Measurements from ENCODE around the gene CFAP46. TPM values are rescaled to one million over a fixed set of nuclear protein-coding genes. Genes with fewer than 3 reads are reported as not detected.

CFAP46 gene
- total and polyA plus RNA-seq, 10 of the 15 experiments (the other 5 are each of a cell fraction or from before 2014, with no cell fraction given): 0.01 to 0.18 (median 0.03) TPM; not detected in 7

- Histone ChIP-seq H2AFZ (ENCODE audit: control insufficient read depth, low read depth, low read length) (no peak overlapping the region), H3K9ac (ENCODE audit: control insufficient read depth, insufficient read depth, low read length) (no peak overlapping the region), H3K4me1 (ENCODE audit: control insufficient read depth, insufficient read depth, low read length) (peaks cover 3% of the 10 kb centered on the region; the same call in 1 of the 2 replicates), H3K4me2 (ENCODE audit: control insufficient read depth, insufficient read depth) (no peak overlapping the region), H3K79me2 (ENCODE audit: control insufficient read depth, insufficient read depth, low read length) (no peaks in the 10 kb centered on the region), H3K27me3 (replicated peaks in 1 of 2; ENCODE audit: control insufficient read depth in 2 of 2, insufficient read depth in 2 of 2, low read length in 1 of 2) (no peaks in the 10 kb centered on the region), H4K20me1 (ENCODE audit: control insufficient read depth, insufficient read depth) (no peaks in the 10 kb centered on the region), H3K9me3 (replicated peaks; ENCODE audit: control insufficient read depth, insufficient read depth, low read length) (no peaks in the 10 kb centered on the region; the same call in 2 of the 3 replicates), H3K36me3 (ENCODE audit: control insufficient read depth in 2 of 2, insufficient read depth in 2 of 2, low read length in 1 of 2) (no peaks in the 10 kb centered on the region), H3K27ac (ENCODE audit: control insufficient read depth, insufficient read depth) (no peak overlapping the region), H3K4me3 (no peak overlapping the region)
- ATAC-seq (no peak), DNase-seq (ENCODE audit: low read depth, low spot score) (no peak), FAIRE-seq (no peak)
- TF ChIP-seq PKNOX1 (IDR thresholded peaks at IDR 0.05): no peak
- no peak for TF ChIP-seq IRF5 (IDR thresholded peaks at IDR 0.05; ENCODE audit: borderline replicate concordance)
- TF ChIP-seq HDGF (IDR thresholded peaks at IDR 0.05): no peak
- no peak for TF ChIP-seq ZNF592 (IDR thresholded peaks at IDR 0.05)
- no peak for TF ChIP-seq CREB1 (IDR thresholded peaks at IDR 0.05; ENCODE audit: low read depth)
- no peak for TF ChIP-seq CHD4 (IDR thresholded peaks at IDR 0.05)
- no peak for TF ChIP-seq SUPT20H (IDR thresholded peaks at IDR 0.05; ENCODE audit: borderline replicate concordance, control insufficient read depth, low read depth, low read length)
- TF ChIP-seq HDAC6 (IDR thresholded peaks at IDR 0.05; ENCODE audit: unreplicated experiment): no peak
- TF ChIP-seq SRF (IDR thresholded peaks at IDR 0.05; ENCODE audit: low read depth in 2 of 2, low read length in 2 of 2): no peak
- no peak for TF ChIP-seq BCLAF1 (IDR thresholded peaks at IDR 0.05)
- TF ChIP-seq CHD2 (IDR thresholded peaks at IDR 0.05; ENCODE audit: borderline replicate concordance, low read depth, low read length): no peak
- no peak for TF ChIP-seq STAT3 (IDR thresholded peaks at IDR 0.05; ENCODE audit: low read depth, low read length)
- no peak for TF ChIP-seq SREBF1 (IDR thresholded peaks at IDR 0.05; ENCODE audit: low read length)
- BruUV-seq (replicated peaks): no TSS peak
- CTCF ChIA-PET: no interaction called here
- RAD21 ChIA-PET (ENCODE audit: unreplicated experiment): no interaction called here
- intact Hi-C loops (cut with micrococcal nuclease; ENCODE audit: unreplicated experiment) (no loop called here), in situ Hi-C loops (cut with MboI) (no loop called here)
- SMC1A ChIA-PET (ENCODE audit: uncharacterized antibody, unreplicated experiment): no interaction called here
- WGBS (ENCODE audit: insufficient coverage, insufficient replicate concordance, low lambda C conversion rate, missing lambda C conversion rate): 41% methylated on average over 12 of the region's 12 CpGs
- POLR2A ChIA-PET: no interaction called here
Observed at GRCh38 chr10:132929480-132929879, 12.9 kb downstream of the CFAP46 start.
